Measurements from ENCODE around the gene NEDD4L. TPM values are rescaled to one million over a fixed set of nuclear protein-coding genes. Genes with fewer than 3 reads are reported as not detected.

The NEDD4L gene
- total RNA-seq, 4 donors from 2014 or later = 22.7 to 39.9 (median 34.7) TPM

- Histone ChIP-seq H3K4me1 (peaks cover 20 to 27% (median 21%) of the 10 kb centered on the region in 4 donors), H3K9me3 (no peaks in the 10 kb centered on the region), H3K27me3 (no peaks in the 10 kb centered on the region), H3K27ac (replicated peaks in 1 of 4) (no peak overlapping the region), H3K4me3 (no peak overlapping the region), H3K36me3 (no peaks in the 10 kb centered on the region)
- 92% methylated on average over 6 of the region's 6 CpGs for WGBS
- TF ChIP-seq POLR2A (IDR thresholded peaks at IDR 0.05; ENCODE audit: low read depth) (no peak), CTCF (IDR thresholded peaks at IDR 0.05) (no peak), EP300 (IDR thresholded peaks at IDR 0.05) (no peak), POLR2AphosphoS5 (IDR thresholded peaks at IDR 0.05) (no peak)
- intact Hi-C loops (cut with DNase I) = no loop called here
- no peak for DNase-seq (ENCODE audit: extremely low spot score)
Measured at GRCh38 chr18:58272209-58272608, 228.2 kb downstream of the NEDD4L start.

GRCh38 chr18:58272779-58273435 lies 228.9 kb downstream of the NEDD4L start:
- Histone ChIP-seq H3K36me3 (no peaks in the 10 kb centered on the region), H3K4me3 (no peak overlapping the region), H3K27me3 (no peaks in the 10 kb centered on the region), H3K4me1 (peaks cover 18 to 26% (median 21%) of the 10 kb centered on the region in 4 donors), H3K27ac (replicated peaks in 1 of 4) (no peak overlapping the region), H3K9me3 (no peaks in the 10 kb centered on the region)
- 84% methylated on average over 7 of the region's 7 CpGs for WGBS
- no peak for DNase-seq (ENCODE audit: extremely low spot score)
- no peak for TF ChIP-seq CTCF (IDR thresholded peaks at IDR 0.05)
- no peak for TF ChIP-seq EP300 (IDR thresholded peaks at IDR 0.05)
- TF ChIP-seq POLR2AphosphoS5 (IDR thresholded peaks at IDR 0.05) = no peak
- TF ChIP-seq POLR2A (IDR thresholded peaks at IDR 0.05; ENCODE audit: low read depth) = no peak
- intact Hi-C loops (cut with DNase I) = no loop called here

- DNase-seq (ENCODE audit: extremely low spot score) = no peak
- no peaks in the 10 kb centered on the region for H3K36me3 ChIP-seq
- H3K9me3 ChIP-seq = no peaks in the 10 kb centered on the region
- H3K27ac ChIP-seq (replicated peaks in 1 of 4) = no peak overlapping the region
- intact Hi-C loops (cut with DNase I) = no loop called here
- H3K4me3 ChIP-seq = no peak overlapping the region
- no peak for TF ChIP-seq CTCF (IDR thresholded peaks at IDR 0.05)
- no peak for TF ChIP-seq EP300 (IDR thresholded peaks at IDR 0.05)
- no peak for TF ChIP-seq POLR2AphosphoS5 (IDR thresholded peaks at IDR 0.05)
- no peak for TF ChIP-seq POLR2A (IDR thresholded peaks at IDR 0.05; ENCODE audit: low read depth)
- no peaks in the 10 kb centered on the region for H3K27me3 ChIP-seq
- H3K4me1 ChIP-seq = peaks cover 4 to 20% (median 10%) of the 10 kb centered on the region in 4 donors
- WGBS = 95% methylated on average over 1 of the region's 1 CpG
Measured at GRCh38 chr18:58275176-58275575, 231.2 kb downstream of the NEDD4L start.

GRCh38 chr18:58276789-58277739 lies 233.0 kb downstream of the NEDD4L start:
- TF ChIP-seq POLR2A (IDR thresholded peaks at IDR 0.05; ENCODE audit: low read depth) (no peak), EP300 (IDR thresholded peaks at IDR 0.05) (no peak), POLR2AphosphoS5 (IDR thresholded peaks at IDR 0.05) (no peak), CTCF (IDR thresholded peaks at IDR 0.05) (no peak)
- 84% methylated on average over 10 of the region's 10 CpGs for WGBS
- H3K27ac ChIP-seq (replicated peaks in 1 of 4) = no peak overlapping the region

More at GRCh38 chr18:58276789-58277739, 233.0 kb downstream of the NEDD4L start:
- Histone ChIP-seq H3K9me3 (no peaks in the 10 kb centered on the region), H3K36me3 (no peaks in the 10 kb centered on the region), H3K27me3 (no peaks in the 10 kb centered on the region), H3K4me1 (peaks cover 4 to 17% (median 10%) of the 10 kb centered on the region in 4 donors), H3K4me3 (no peak overlapping the region)
- DNase-seq (ENCODE audit: extremely low spot score) = no peak
- intact Hi-C loops (cut with DNase I) = no loop called here

Data from esophagus muscularis mucosa (tissue), 4 donors.